Activated naive CD8-positive, alpha-beta T cell treated with anti-CD3 and anti-CD28 coated beads, Interleukin-2, amount 10 ng/mL, durations not matched to agents 7 days and 5 days (primary cell): ENCODE data around the gene TAX1BP3. TPM values are rescaled to one million over a fixed set of nuclear protein-coding genes. Genes with fewer than 3 reads are reported as not detected.

Experiments
- ATAC-seq: fragments of 150-1000 bp; cut with Tn5 transposase; one replicate; pipeline ENCODE4 v1.10.0; 2021; ENCODE audit warnings: low read depth, moderate library complexity
- POLR2A ChIA-PET: fragments of 350-600 bp; sonication (Branson Sonifier 250); formaldehyde crosslinking; loops from one replicate; lab custom pipeline; 2021; ENCODE audit warnings: antibody characterized with exemption; lab: Charles Lee
- DNase-seq: peaks from one replicate; pipeline ENCODE4 v3.0.0; 2021
- H3K27ac Mint-ChIP-seq: one replicate; pipeline ENCODE4 v1.8.0; 2022; ENCODE audit warnings: mild to moderate bottlenecking, mixed read lengths
- H3K27me3 Mint-ChIP-seq: one replicate; pipeline ENCODE4 v1.8.0; 2022; ENCODE audit warnings: mild to moderate bottlenecking, moderate library complexity, mixed read lengths
- H3K36me3 Mint-ChIP-seq: one replicate; pipeline ENCODE4 v1.8.0; 2021; ENCODE audit warnings: mild to moderate bottlenecking, mixed read lengths
- H3K4me1 Mint-ChIP-seq: one replicate; pipeline ENCODE4 v1.8.0; 2021; ENCODE audit warnings: mixed read lengths
- H3K4me3 Mint-ChIP-seq: one replicate; pipeline ENCODE4 v1.8.0; 2022; ENCODE audit warnings: mild to moderate bottlenecking, moderate library complexity, mixed read lengths
- H3K9me3 Mint-ChIP-seq: one replicate; pipeline ENCODE4 v1.8.0; 2021; ENCODE audit warnings: mixed read lengths
- total RNA-seq, 2 experiments: library from RNA; stranded (reverse); gene quantifications; one replicate each; pipeline ENCODE4 v1.2.3, GENCODE V29; 2021

TAX1BP3 gene
- total RNA-seq, 2 experiments from 2014 or later, result 18.5 to 18.8 TPM

GRCh38 chr17:3621146-3621720 lies 47.1 kb downstream of the TAX1BP3 start:
- no peak overlapping the region for H3K4me3 Mint-ChIP-seq
- no peaks in the 10 kb centered on the region for H3K27me3 Mint-ChIP-seq
- H3K4me1 Mint-ChIP-seq, result no peaks in the 10 kb centered on the region
- POLR2A ChIA-PET, result no interaction called here
- DNase-seq, result no peak
- H3K27ac Mint-ChIP-seq, result no peak overlapping the region
- peaks cover 32% of the 10 kb centered on the region for H3K36me3 Mint-ChIP-seq
- ATAC-seq, result no peak
- H3K9me3 Mint-ChIP-seq, result no peaks in the 10 kb centered on the region

- Mint-ChIP-seq H3K27me3 (no peaks in the 10 kb centered on the region), H3K9me3 (no peaks in the 10 kb centered on the region), H3K4me3 (no peak overlapping the region), H3K4me1 (no peaks in the 10 kb centered on the region), H3K27ac (no peak overlapping the region), H3K36me3 (peaks cover 45% of the 10 kb centered on the region)
- ATAC-seq, result no peak
- no peak for DNase-seq
- POLR2A ChIA-PET, result no interaction called here
Observed at GRCh38 chr17:3615160-3615870, 53.1 kb downstream of the TAX1BP3 start.

- no peaks in the 10 kb centered on the region for H3K27me3 Mint-ChIP-seq
- ATAC-seq, result no peak
Observed at GRCh38 chr17:3613124-3613523, 55.3 kb downstream of the TAX1BP3 start.

More at GRCh38 chr17:3613124-3613523, 55.3 kb downstream of the TAX1BP3 start:
- no peak overlapping the region for H3K27ac Mint-ChIP-seq
- POLR2A ChIA-PET, result interaction anchor here (0.5 kb wide), 1 partner anchor 30 kb away, joined by 3 read pairs; no protein-coding TSS in a partner anchor
- peaks cover 36% of the 10 kb centered on the region for H3K36me3 Mint-ChIP-seq
- H3K4me1 Mint-ChIP-seq, result no peaks in the 10 kb centered on the region
- H3K9me3 Mint-ChIP-seq, result no peaks in the 10 kb centered on the region
- DNase-seq, result no peak
- no peak overlapping the region for H3K4me3 Mint-ChIP-seq

Other genes with a start within 250 kb of the TAX1BP3 start
- gene OR1E2, start 234.7 kb downstream of the TAX1BP3 start, total RNA-seq, result not detected
- gene SPATA22, start 196.8 kb downstream of the TAX1BP3 start, total RNA-seq, result under 1 TPM; 0.28 to 0.96 TPM
- not detected for gene ASPA, start 192.6 kb downstream of the TAX1BP3 start, total RNA-seq
- under 1 TPM; 0.69 to 0.79 TPM for gene TRPV3, start 110.8 kb downstream of the TAX1BP3 start, total RNA-seq
- gene TRPV1, start 59.2 kb downstream of the TAX1BP3 start, total RNA-seq, result 1 to 10 TPM; 4.5 to 5.7 TPM
- gene SHPK, start 32.3 kb downstream of the TAX1BP3 start, total RNA-seq, result 10 to 100 TPM; 11.8 to 12.2 TPM
- gene CTNS, start 31.8 kb downstream of the TAX1BP3 start, total RNA-seq, result 10 to 100 TPM in 1 of 2 experiments, 1 to 10 TPM in 1; 8.5 to 10.0 TPM
- gene EMC6, start 234 bp upstream of the TAX1BP3 start, total RNA-seq, result 10 to 100 TPM; 31.1 to 34.6 TPM
- 10 to 100 TPM; 17.2 to 19.0 TPM for gene P2RX5, start 27.6 kb upstream of the TAX1BP3 start, total RNA-seq
- 10 to 100 TPM; 17.5 to 21.4 TPM for gene HASPIN, start 55.3 kb upstream of the TAX1BP3 start, total RNA-seq
- gene ITGAE, start 132.6 kb upstream of the TAX1BP3 start, total RNA-seq, result 10 to 100 TPM; 48.1 to 52.0 TPM
- 10 to 100 TPM; 48.3 to 53.1 TPM for gene NCBP3, start 177.7 kb upstream of the TAX1BP3 start, total RNA-seq
- gene CAMKK1, start 224.5 kb upstream of the TAX1BP3 start, total RNA-seq, result 1 to 10 TPM; 4.5 to 4.7 TPM
- gene P2RX1, start 247.9 kb upstream of the TAX1BP3 start, total RNA-seq, result under 1 TPM; 0.82 to 1.00 TPM